Hepatocyte (in vitro differentiated cells): ENCODE data around the gene GORASP2. TPM values are rescaled to one million over a fixed set of nuclear protein-coding genes. Genes with fewer than 3 reads are reported as not detected.

ENCODE experiments used
- DNase-seq: peaks from one replicate; pipeline ENCODE4 v3.0.0-alpha.2; 2016; ENCODE audit warnings: low spot score
- H2AFZ ChIP-seq: fragments of 200-600 bp; sonication (generic); 2 replicates; pipeline ENCODE4 v1.6.0; 2016; ENCODE audit warnings: antibody characterized with exemption, mild to moderate bottlenecking
- H3K27ac ChIP-seq: fragments of 200-600 bp; sonication (generic); 2 replicates; pipeline ENCODE4 v1.5.1; 2016; ENCODE audit warnings: mild to moderate bottlenecking
- H3K27me3 ChIP-seq: fragments of 200-600 bp; sonication (generic); 2 replicates; pipeline ENCODE4 v1.6.1; 2016
- H3K36me3 ChIP-seq: fragments of 200-600 bp; sonication (generic); replicated peaks from 2 replicates; pipeline ENCODE4 v1.5.1; 2016; ENCODE audit warnings: low read depth; ENCODE audit not compliant: insufficient read depth
- H3K4me1 ChIP-seq: fragments of 200-600 bp; sonication (generic); 2 replicates; pipeline ENCODE4 v1.5.1; 2016; ENCODE audit warnings: mild to moderate bottlenecking, moderate library complexity; ENCODE audit not compliant: insufficient read depth
- H3K4me2 ChIP-seq: fragments of 200-600 bp; sonication (generic); 2 replicates; pipeline ENCODE4 v1.6.0; 2016
- H3K4me3 ChIP-seq: fragments of 200-600 bp; sonication (generic); 2 replicates; pipeline ENCODE4 v1.5.1; 2016; ENCODE audit warnings: mild to moderate bottlenecking
- H3K79me2 ChIP-seq: fragments of 200-600 bp; sonication (generic); 2 replicates; pipeline ENCODE4 v1.6.0; 2017; ENCODE audit warnings: mild to moderate bottlenecking
- H3K9me2 ChIP-seq: fragments of 200-600 bp; sonication (generic); replicated peaks from 2 replicates; pipeline ENCODE4 v1.6.0; 2017; ENCODE audit warnings: mild to moderate bottlenecking; ENCODE audit not compliant: insufficient read depth
- H3K9me3 ChIP-seq: fragments of 200-600 bp; sonication (generic); 2 replicates; pipeline ENCODE4 v1.5.1; 2016; ENCODE audit warnings: low read depth, mild to moderate bottlenecking
- H4K20me1 ChIP-seq: fragments of 200-600 bp; sonication (generic); 2 replicates; pipeline ENCODE4 v1.6.0; 2016; ENCODE audit warnings: mild to moderate bottlenecking; ENCODE audit not compliant: insufficient read depth, poor library complexity, severe bottlenecking
- CTCF ChIP-seq: fragments of 200-600 bp; sonication (generic); IDR thresholded peaks from 2 replicates; pipeline ENCODE4 v1.5.1; 2016; ENCODE audit warnings: antibody characterized with exemption, mild to moderate bottlenecking; ENCODE audit not compliant: poor library complexity
- EZH2 ChIP-seq: fragments of 200-600 bp; sonication (generic); IDR thresholded peaks from 2 replicates; pipeline ENCODE4 v1.6.1; 2016; ENCODE audit warnings: antibody characterized with exemption, mild to moderate bottlenecking, borderline replicate concordance
- EZH2phosphoT487 ChIP-seq: fragments of 200-600 bp; sonication (generic); IDR thresholded peaks from one replicate; pipeline ENCODE4 v1.6.1; 2018; ENCODE audit warnings: antibody characterized with exemption, mild to moderate bottlenecking, low read depth, moderate library complexity; ENCODE audit not compliant: unreplicated experiment, severe bottlenecking
- WGBS: methylation state at CpG from one replicate; pipeline ENCODE4 v1.1.6; 2016; ENCODE audit warnings: low lambda C conversion rate; ENCODE audit errors: missing lambda C conversion rate; 5-methylcytosine and 5-hydroxymethylcytosine counted together
- polyA plus RNA-seq: library from polyadenylated mRNA; unstranded; fragments of >200 nt; fragmentation: Nextera tagmentation; extraction: Ambion mirVana; gene quantifications from 2 replicates; pipeline ENCODE4 v1.2.1, GENCODE V29; 2016
- total RNA-seq: library from RNA; depleted of rRNA; stranded (reverse); fragments of >200 nt; gene quantifications from 2 replicates; pipeline ENCODE4 v1.2.3, GENCODE V29; 2014

Gene GORASP2
- total and polyA plus RNA-seq, 2 experiments from 2014 or later = 50.1 to 126 TPM

- peak overlapping the region; percentile 80 for H3K4me2 ChIP-seq
- H3K9me2 ChIP-seq = no peaks in the 10 kb centered on the region
- peaks cover 14% of the 10 kb centered on the region for H3K4me1 ChIP-seq
- H3K4me3 ChIP-seq = peak overlapping the region; percentile 25
- H3K36me3 ChIP-seq = no peaks in the 10 kb centered on the region
- H3K9me3 ChIP-seq = no peaks in the 10 kb centered on the region
- 53% methylated on average over 17 of the region's 17 CpGs for WGBS
- H2AFZ ChIP-seq = peak overlapping the region; percentile 90
- no peaks in the 10 kb centered on the region for H3K27me3 ChIP-seq
- peak overlapping the region; percentile 84 for H3K27ac ChIP-seq
- peak; percentile 19 for DNase-seq
- H3K79me2 ChIP-seq = peaks cover 41% of the 10 kb centered on the region
- TF ChIP-seq CTCF = no peak
- TF ChIP-seq EZH2 = no peak
- TF ChIP-seq EZH2phosphoT487 = no peak
- peaks cover 34% of the 10 kb centered on the region for H4K20me1 ChIP-seq
Observed at GRCh38 chr2:170928036-170928823, 823 bp upstream of the GORASP2 start.

DNA sequence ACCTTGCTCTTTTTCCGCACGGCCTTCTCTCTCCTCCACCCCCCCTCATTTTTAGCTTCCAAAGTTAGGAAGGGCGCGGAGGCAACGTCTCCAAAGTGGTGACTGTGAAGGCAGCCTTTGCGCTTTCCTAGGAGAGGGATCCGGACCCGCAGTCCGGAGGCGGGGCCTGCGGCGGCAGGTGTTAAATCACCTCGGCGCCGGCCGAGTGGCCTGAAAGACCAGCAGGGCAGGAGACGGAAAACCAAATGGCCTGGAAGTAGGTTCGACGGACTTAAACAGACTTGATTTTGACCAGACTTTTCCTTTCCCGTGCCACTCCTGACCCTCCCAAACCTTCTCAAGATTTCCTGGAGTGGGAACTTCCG is 615 bp downstream of the GORASP2 start:
- WGBS = under 1% methylated on average over 21 of the region's 21 CpGs
- Histone ChIP-seq H3K79me2 (peaks cover 55% of the 10 kb centered on the region), H3K4me3 (peak overlapping the region; percentile 85), H3K4me2 (peak overlapping the region; percentile 83), H3K9me3 (no peaks in the 10 kb centered on the region), H3K4me1 (peaks cover 14% of the 10 kb centered on the region), H3K9me2 (no peaks in the 10 kb centered on the region), H2AFZ (peak overlapping the region; percentile 89), H4K20me1 (peaks cover 49% of the 10 kb centered on the region), H3K27ac (peak overlapping the region; percentile 99), H3K27me3 (no peaks in the 10 kb centered on the region), H3K36me3 (no peaks in the 10 kb centered on the region)
- no peak for TF ChIP-seq EZH2phosphoT487
- no peak for TF ChIP-seq EZH2
- no peak for TF ChIP-seq CTCF
- DNase-seq = peak; percentile 84

DNA sequence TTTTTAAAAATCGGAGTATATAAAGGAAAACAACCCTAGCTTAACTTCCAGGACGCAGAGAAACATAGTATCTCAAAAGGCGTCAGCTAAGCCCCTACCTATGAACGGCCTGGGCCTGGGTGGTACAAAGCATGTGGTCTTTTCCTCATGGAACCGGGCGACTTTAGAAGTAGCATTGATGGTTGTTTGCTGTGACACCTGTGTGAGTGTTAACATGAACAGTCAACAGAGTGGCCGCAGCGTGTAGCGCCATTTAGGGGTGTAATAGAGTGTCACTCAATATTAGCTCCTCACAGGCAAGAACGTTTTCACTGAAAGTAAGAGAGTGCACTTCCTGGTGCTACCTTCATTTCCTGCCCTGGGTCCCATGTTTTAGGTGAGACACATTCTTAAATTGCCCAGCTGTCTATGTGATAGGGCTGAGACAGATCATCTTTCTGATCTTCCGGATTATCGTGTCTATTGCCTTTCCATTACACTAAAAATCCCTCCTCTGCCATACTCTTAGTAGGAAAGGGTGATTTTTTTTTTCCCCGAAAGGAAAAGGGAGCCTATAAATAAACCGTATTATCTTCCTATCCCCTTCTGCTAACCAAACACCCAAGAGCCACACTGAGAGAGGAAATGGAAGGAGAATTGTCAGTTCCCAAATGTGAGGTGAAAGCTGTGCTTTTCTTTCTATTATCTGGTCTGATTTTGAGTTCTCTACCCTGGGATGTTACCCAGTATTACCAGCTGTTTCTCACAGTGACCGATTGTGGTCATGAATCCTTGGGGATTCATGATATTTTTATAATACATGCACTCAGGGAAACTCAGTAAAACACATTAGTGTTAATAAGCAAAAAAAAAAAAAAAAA is 1.3 kb downstream of the GORASP2 start:
- peak overlapping the region; percentile 89 for H2AFZ ChIP-seq
- no peaks in the 10 kb centered on the region for H3K36me3 ChIP-seq
- H4K20me1 ChIP-seq = peaks cover 55% of the 10 kb centered on the region
- H3K27ac ChIP-seq = peak overlapping the region; percentile 99
- H3K4me2 ChIP-seq = peak overlapping the region; percentile 83
- 12% methylated on average over 15 of the region's 15 CpGs for WGBS
- H3K9me2 ChIP-seq = no peaks in the 10 kb centered on the region
- H3K27me3 ChIP-seq = no peaks in the 10 kb centered on the region
- TF ChIP-seq EZH2 = no peak
- TF ChIP-seq EZH2phosphoT487 = no peak
- TF ChIP-seq CTCF = no peak
- peak; percentile 48 for DNase-seq
- H3K9me3 ChIP-seq = no peaks in the 10 kb centered on the region
- H3K4me3 ChIP-seq = peak overlapping the region; percentile 85
- peaks cover 62% of the 10 kb centered on the region for H3K79me2 ChIP-seq
- H3K4me1 ChIP-seq = peaks cover 14% of the 10 kb centered on the region
